Colonic mucosa (tissue), 4 donors: ENCODE measurements around the gene SGTA. TPM values are rescaled to one million over a fixed set of nuclear protein-coding genes. Genes with fewer than 3 reads are reported as not detected.
A peak's percentile ranks its signal among the peaks of the same experiment; 100 is the strongest.
"Not testable (repeated sequence)": the region's sequence is repeated elsewhere in the genome, so short reads cannot be mapped to it uniquely, and the experiment has no call there.

Experiments
- DNase-seq: peaks from one replicate; pipeline ENCODE4 v3.0.0-alpha.2; 2020
- H3K27ac ChIP-seq: fragments of 200-600 bp; one replicate; pipeline ENCODE4 v1.8.0; 2021
- H3K27me3 ChIP-seq: fragments of 200-600 bp; one replicate; pipeline ENCODE4 v1.8.0; 2021
- H3K36me3 ChIP-seq: fragments of 200-600 bp; one replicate; pipeline ENCODE4 v1.8.0; 2021
- H3K4me1 ChIP-seq: fragments of 200-600 bp; one replicate; pipeline ENCODE4 v1.8.0; 2021; ENCODE audit warnings: mild to moderate bottlenecking
- H3K4me3 ChIP-seq: fragments of 200-600 bp; one replicate; pipeline ENCODE4 v1.8.0; 2021
- H3K9ac ChIP-seq, 2 donors: one replicate each; pipeline ENCODE4 v1.7.0; 2013; ENCODE audit warnings: control low read depth in 2 of 2, low read depth in 2 of 2, low read length in 2 of 2
- H3K9me3 ChIP-seq: fragments of 200-600 bp; one replicate; pipeline ENCODE4 v1.8.0; 2021
- CTCF ChIP-seq: fragments of 200-600 bp; IDR thresholded peaks from one replicate; pipeline ENCODE4 v1.8.0; 2022; ENCODE audit warnings: antibody characterized with exemption, mild to moderate bottlenecking
- intact Hi-C: fragments of 100-400 bp; cut with DNase I; formaldehyde crosslinking; loops from one replicate; pipeline ENCODE4 v1.14.1; 2022
- total RNA-seq, 2 donors: library from RNA; stranded (reverse); fragmentation: NEBNext Ultra II Directional in 1 of 2; extraction: Animal tissue kit (Norgen Biotek cat#: 25700) in 1 of 2; gene quantifications; one replicate each; pipeline ENCODE4 v1.2.1, GENCODE V29; 2021
- donor health status: healthy.
- donor health status: DM: no; HTN: no; CAD: no.
- donor health status: DM: no; HTN: no; CAD: no.

Gene SGTA
- total RNA-seq, 2 donors from 2014 or later: 46.5 to 80.6 TPM

GRCh38 chr19:2822846-2823245 lies 39.8 kb upstream of the SGTA start:
- Histone ChIP-seq H3K9ac (no peak overlapping the region), H3K27ac (no peak overlapping the region), H3K4me3 (no peak overlapping the region), H3K27me3 (no peaks in the 10 kb centered on the region), H3K36me3 (no peaks in the 10 kb centered on the region), H3K4me1 (no peaks in the 10 kb centered on the region), H3K9me3 (no peaks in the 10 kb centered on the region)
- TF ChIP-seq CTCF: no peak
- DNase-seq: no peak
- intact Hi-C loops: no loop called here

- H3K9ac ChIP-seq: peak overlapping the region; percentile 84
- no peak overlapping the region for H3K27ac ChIP-seq
- H3K4me1 ChIP-seq: no peaks in the 10 kb centered on the region
- TF ChIP-seq CTCF: no peak
- no peaks in the 10 kb centered on the region for H3K27me3 ChIP-seq
- intact Hi-C loops: no loop called here
- no peaks in the 10 kb centered on the region for H3K36me3 ChIP-seq
- peak; percentile 28 for DNase-seq
- peak overlapping the region; percentile 78 for H3K4me3 ChIP-seq
- no peaks in the 10 kb centered on the region for H3K9me3 ChIP-seq
Observed at GRCh38 chr19:2820112-2820702, 37.1 kb upstream of the SGTA start.

GRCh38 chr19:2819540-2820111 lies 36.6 kb upstream of the SGTA start, which contains the start of gene ZNF554:
ZNF554 (plus strand) TSS chr19:2819868; CDS start chr19:2820072, 204 bp downstream.
- H3K9me3 ChIP-seq: no peaks in the 10 kb centered on the region
- peak within 1 kb of the TSS; percentile 78 for H3K4me3 ChIP-seq
- H3K4me1 ChIP-seq: no peaks in the 10 kb centered on the region
- no peak within 1 kb of the TSS for H3K27ac ChIP-seq
- peak; percentile 93 for TF ChIP-seq CTCF
- peak within 1 kb of the TSS; percentile 84 for H3K9ac ChIP-seq
- DNase-seq: peak; percentile 97
- intact Hi-C loops: no loop called here
- no peaks in the 10 kb centered on the region for H3K27me3 ChIP-seq
- H3K36me3 ChIP-seq: peaks cover 4% of the 10 kb centered on the region

GRCh38 chr19:2817237-2817829 lies 34.3 kb upstream of the SGTA start:
- H3K4me3 ChIP-seq, H3K9me3 ChIP-seq, H3K9ac ChIP-seq, H3K27ac ChIP-seq, DNase-seq, H3K4me1 ChIP-seq, intact Hi-C loops, H3K27me3 ChIP-seq, H3K36me3 ChIP-seq: not testable (repeated sequence)

- intact Hi-C loops: no loop called here
- Histone ChIP-seq H3K36me3 (peaks cover 5% of the 10 kb centered on the region), H3K4me1 (no peaks in the 10 kb centered on the region), H3K9me3 (no peaks in the 10 kb centered on the region), H3K27ac (no peak overlapping the region), H3K4me3 (no peak overlapping the region), H3K9ac (no peak overlapping the region), H3K27me3 (no peaks in the 10 kb centered on the region)
- no peak for TF ChIP-seq CTCF
- DNase-seq: no peak
Observed at GRCh38 chr19:2816641-2817040, 33.6 kb upstream of the SGTA start.

GRCh38 chr19:2815923-2816322 lies 32.9 kb upstream of the SGTA start:
- no peak overlapping the region for H3K27ac ChIP-seq
- no peak for DNase-seq

More at GRCh38 chr19:2815923-2816322, 32.9 kb upstream of the SGTA start:
- peaks cover 5% of the 10 kb centered on the region for H3K36me3 ChIP-seq
- no peaks in the 10 kb centered on the region for H3K27me3 ChIP-seq
- intact Hi-C loops: no loop called here
- no peaks in the 10 kb centered on the region for H3K9me3 ChIP-seq
- TF ChIP-seq CTCF: no peak
- no peaks in the 10 kb centered on the region for H3K4me1 ChIP-seq
- H3K4me3 ChIP-seq: no peak overlapping the region
- no peak overlapping the region for H3K9ac ChIP-seq
